GM23338 (cell line): Measurements from ENCODE around the gene NME3. TPM values are rescaled to one million over a fixed set of nuclear protein-coding genes. Genes with fewer than 3 reads are reported as not detected.
A peak's percentile ranks its signal among the peaks of the same experiment; 100 is the strongest.

Source experiments
- ATAC-seq: fragments of 200-7000 bp; cut with Tn5 transposase; 3 replicates; pipeline ENCODE4 v1.9.1; 2020
- DNase-seq: peaks from one replicate; pipeline ENCODE4 v3.0.0-alpha.2; 2015; ENCODE audit warnings: low spot score
- H2AFZ ChIP-seq: fragments of 200-600 bp; sonication (generic); 2 replicates; pipeline ENCODE4 v1.8.0; 2016; ENCODE audit warnings: antibody characterized with exemption, mild to moderate bottlenecking, moderate library complexity
- H3F3A ChIP-seq: fragments of 200-600 bp; sonication (generic); replicated peaks from 2 replicates; pipeline ENCODE4 v1.8.0; 2017; ENCODE audit warnings: antibody characterized with exemption, mixed run types, low read depth
- H3K27ac ChIP-seq: fragments of 200-600 bp; sonication (generic); 2 replicates; pipeline ENCODE4 v1.6.1; 2016; ENCODE audit warnings: low read depth
- H3K27me3 ChIP-seq: fragments of 200-600 bp; sonication (generic); 2 replicates; pipeline ENCODE4 v1.8.0; 2016; ENCODE audit warnings: mild to moderate bottlenecking, mixed run types, moderate library complexity; ENCODE audit not compliant: insufficient read depth
- H3K36me3 ChIP-seq: fragments of 200-600 bp; sonication (generic); 2 replicates; pipeline ENCODE4 v1.8.0; 2016; ENCODE audit warnings: mild to moderate bottlenecking; ENCODE audit not compliant: insufficient read depth
- H3K4me1 ChIP-seq: fragments of 200-600 bp; sonication (generic); 2 replicates; pipeline ENCODE4 v1.8.0; 2016; ENCODE audit warnings: mild to moderate bottlenecking, moderate library complexity; ENCODE audit not compliant: insufficient read depth
- H3K4me2 ChIP-seq: fragments of 200-600 bp; sonication (generic); 2 replicates; pipeline ENCODE4 v1.7.1; 2017; ENCODE audit warnings: mixed run types
- H3K4me3 ChIP-seq: fragments of 200-600 bp; sonication (generic); 2 replicates; pipeline ENCODE4 v1.6.1; 2016; ENCODE audit warnings: mixed run types
- H3K79me2 ChIP-seq: fragments of 200-600 bp; sonication (generic); replicated peaks from 2 replicates; pipeline ENCODE4 v1.8.0; 2017; ENCODE audit warnings: mild to moderate bottlenecking; ENCODE audit not compliant: insufficient read depth
- H3K9me2 ChIP-seq: fragments of 200-600 bp; sonication (generic); 2 replicates; pipeline ENCODE4 v1.8.0; 2017; ENCODE audit not compliant: insufficient read depth
- H4K20me1 ChIP-seq: fragments of 200-600 bp; sonication (generic); replicated peaks from 2 replicates; pipeline ENCODE4 v1.8.0; 2017; ENCODE audit warnings: mild to moderate bottlenecking; ENCODE audit not compliant: insufficient read depth
- H3K27ac Mint-ChIP-seq: 2 replicates; pipeline ENCODE4 v1.8.0; 2020; ENCODE audit warnings: inconsistent platforms, mild to moderate bottlenecking, moderate library complexity, mixed read lengths
- H3K27me3 Mint-ChIP-seq: 3 replicates; pipeline ENCODE4 v1.8.0; 2022; ENCODE audit warnings: low read depth, mild to moderate bottlenecking, moderate library complexity, mixed read lengths, inconsistent platforms; ENCODE audit not compliant: insufficient read depth, poor library complexity
- H3K36me3 Mint-ChIP-seq: 3 replicates; pipeline ENCODE4 v1.8.0; 2021; ENCODE audit warnings: low read depth, mild to moderate bottlenecking, inconsistent platforms, moderate library complexity, mixed read lengths
- H3K4me1 Mint-ChIP-seq: 3 replicates; pipeline ENCODE4 v1.8.0; 2020; ENCODE audit warnings: mild to moderate bottlenecking, inconsistent platforms, mixed read lengths
- H3K4me3 Mint-ChIP-seq: 3 replicates; pipeline ENCODE4 v1.8.0; 2021; ENCODE audit warnings: moderate library complexity, mild to moderate bottlenecking, inconsistent platforms, mixed read lengths
- H3K9me3 Mint-ChIP-seq: 3 replicates; pipeline ENCODE4 v1.8.0; 2020; ENCODE audit warnings: moderate library complexity, mild to moderate bottlenecking, inconsistent platforms, mixed read lengths
- CREB1 ChIP-seq: fragments of 250-450 bp; sonication (Bioruptor Pico); IDR thresholded peaks from 2 replicates; pipeline ENCODE4 v1.5.0; 2020; ENCODE audit warnings: low read depth, mild to moderate bottlenecking, moderate library complexity
- EZH2 ChIP-seq: fragments of 200-600 bp; sonication (generic); IDR thresholded peaks from one replicate; pipeline ENCODE4 v1.8.0; 2017; ENCODE audit warnings: antibody characterized with exemption, mild to moderate bottlenecking, low read depth; ENCODE audit not compliant: unreplicated experiment
- JUNB ChIP-seq: IDR thresholded peaks from one replicate; pipeline ENCODE4 v1.6.1; 2016; ENCODE audit warnings: antibody characterized with exemption; ENCODE audit not compliant: unreplicated experiment
- NANOG ChIP-seq: IDR thresholded peaks from 2 replicates; pipeline ENCODE4 v1.6.1; 2016; ENCODE audit warnings: antibody characterized with exemption, borderline replicate concordance
- POLR2AphosphoS5 ChIP-seq: IDR thresholded peaks from 2 replicates; pipeline ENCODE4 v1.6.1; 2016; ENCODE audit warnings: antibody characterized with exemption, low read depth
- STAT1 ChIP-seq: IDR thresholded peaks from one replicate; pipeline ENCODE4 v1.6.1; 2016; ENCODE audit warnings: antibody characterized with exemption; ENCODE audit not compliant: unreplicated experiment
- ZNF114 ChIP-seq: fragments of 250-450 bp; sonication (Bioruptor Pico); IDR thresholded peaks from 2 replicates; pipeline ENCODE4 v1.5.0; 2020; ENCODE audit warnings: mild to moderate bottlenecking, moderate library complexity
- ZNF331 ChIP-seq: fragments of 250-450 bp; sonication (Bioruptor Pico); IDR thresholded peaks from 2 replicates; pipeline ENCODE4 v1.5.0; 2020; ENCODE audit warnings: low read depth, mild to moderate bottlenecking, moderate library complexity
- polyA plus RNA-seq: library from polyadenylated mRNA; unstranded; fragments of >200 nt; fragmentation: Nextera tagmentation; extraction: Ambion mirVana; gene quantifications from 2 replicates; pipeline ENCODE4 v1.2.1, GENCODE V29; 2016
- total RNA-seq: library from RNA; depleted of rRNA; stranded (reverse); fragments of >200 nt; shearing (Covaris generic); gene quantifications from 2 replicates; pipeline ENCODE4 v1.2.3, GENCODE V29; 2014
- TF ChIP-seq, protein P1 (sequence below): IDR thresholded peaks from one replicate; pipeline ENCODE4 v1.6.1; 2018; ENCODE audit warnings: antibody characterized with exemption; ENCODE audit not compliant: unreplicated experiment

NME3 gene
- total and polyA plus RNA-seq, 2 experiments from 2014 or later: 95.3 to 130 TPM

DNA sequence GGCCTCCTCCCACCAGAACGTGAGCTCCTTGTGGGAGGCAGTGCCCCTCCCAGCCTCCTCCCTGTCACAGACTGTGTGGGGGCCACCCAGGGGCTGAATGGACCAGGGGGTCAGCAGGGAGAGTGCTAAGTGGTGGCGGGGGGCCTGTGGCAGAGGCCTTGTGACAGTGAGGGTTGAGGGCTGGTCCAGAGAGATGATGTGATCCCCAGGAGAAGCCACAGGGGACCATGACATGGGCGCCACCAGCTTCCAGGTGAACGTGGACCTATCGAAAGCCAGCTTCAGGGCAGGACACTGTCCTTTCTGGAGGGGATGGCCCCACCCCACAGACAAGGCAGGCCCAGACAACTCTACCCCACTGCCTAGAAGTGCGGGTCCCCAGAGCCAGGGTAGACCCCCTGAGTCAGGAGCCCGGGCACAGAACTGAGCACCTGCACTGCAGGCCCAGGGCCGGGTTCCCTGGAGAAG lies 7.9 kb upstream of the NME3 start:
- Histone ChIP-seq H3K4me1 (peaks cover 4% of the 10 kb centered on the region; the same call in 1 of the 2 replicates), H3K9me2 (no peaks in the 10 kb centered on the region), H4K20me1 (peaks cover 15% of the 10 kb centered on the region; the same call in 1 of the 2 replicates), H3K36me3 (no peaks in the 10 kb centered on the region), H2AFZ (no peak overlapping the region), H3K4me3 (no peak overlapping the region), H3K79me2 (peaks cover 21% of the 10 kb centered on the region), H3K27ac (no peak overlapping the region), H3F3A (0 out of 2 replicates have a peak, but pooled peaks cover 3% of the 10 kb centered on the region), H3K27me3 (no peaks in the 10 kb centered on the region), H3K4me2 (no peak overlapping the region)
- ATAC-seq: no peak
- peaks cover 16% of the 10 kb centered on the region; the same call in 2 of the 3 replicates for H3K36me3 Mint-ChIP-seq
- peaks cover 7% of the 10 kb centered on the region; the same call in 1 of the 3 replicates for H3K9me3 Mint-ChIP-seq
- no peak overlapping the region for H3K27ac Mint-ChIP-seq
- peaks cover 5% of the 10 kb centered on the region for H3K4me1 Mint-ChIP-seq
- TF ChIP-seq POLR2AphosphoS5: peak; percentile 7; the same call in 1 of the 2 replicates
- TF ChIP-seq JUNB: no peak
- TF ChIP-seq ZNF331 (CRISPR knock-in tag): no peak
- H3K27me3 Mint-ChIP-seq: peaks cover 31% of the 10 kb centered on the region
- DNase-seq: no peak
- H3K4me3 Mint-ChIP-seq: no peak overlapping the region; the same call in 2 of the 3 replicates

DNA sequence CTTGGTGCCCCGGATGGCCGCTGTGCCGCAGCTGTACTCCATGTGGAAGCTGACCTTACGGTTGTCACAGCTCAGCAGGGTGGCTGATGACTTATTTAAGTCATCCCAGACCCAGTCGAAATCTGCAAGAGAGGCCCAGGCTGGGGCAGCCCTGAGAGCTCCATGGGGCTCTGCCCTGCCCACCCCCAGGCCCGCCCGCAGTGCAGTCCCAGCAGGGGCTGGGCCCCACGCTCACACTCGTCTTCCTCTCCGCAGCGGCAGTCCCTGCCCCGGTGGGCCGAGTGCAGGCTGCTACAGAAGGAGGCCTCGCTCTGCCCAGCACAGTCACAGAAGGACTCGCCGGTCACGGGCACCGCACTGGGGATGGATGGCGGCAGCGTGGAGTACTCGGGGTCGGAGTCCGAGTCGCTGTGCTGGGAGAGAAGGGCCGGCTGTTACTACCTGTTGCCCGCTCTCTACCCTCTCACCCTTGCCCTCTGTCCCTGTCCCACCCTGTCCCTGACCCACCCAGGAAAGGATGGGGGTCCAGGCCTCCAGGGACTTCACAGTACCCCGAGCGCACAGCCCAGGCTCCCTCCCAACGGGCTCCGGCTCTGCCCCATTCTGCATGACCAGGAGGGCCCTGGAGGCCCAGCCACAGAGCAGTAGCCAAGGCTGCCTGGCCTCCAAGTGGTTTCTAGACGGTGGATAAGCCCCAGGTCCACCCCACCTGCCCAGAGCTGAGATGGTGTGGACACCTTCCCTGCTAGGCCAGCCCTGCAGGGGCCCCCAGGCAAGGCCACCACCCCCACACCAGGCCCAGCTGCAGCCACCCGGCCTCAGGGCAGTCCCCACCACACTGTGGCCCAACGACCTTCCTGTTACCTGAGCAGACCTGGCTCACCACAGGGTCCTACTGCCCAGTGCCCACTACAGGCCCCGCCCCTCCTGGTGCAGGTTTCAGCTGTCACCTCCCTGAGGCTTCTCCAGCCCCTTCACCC lies 7.1 kb upstream of the NME3 start:
- Mint-ChIP-seq H3K36me3 (peaks cover 16% of the 10 kb centered on the region; the same call in 2 of the 3 replicates), H3K27ac (no peak overlapping the region), H3K4me3 (no peak overlapping the region; the same call in 2 of the 3 replicates), H3K27me3 (peaks cover 33% of the 10 kb centered on the region), H3K4me1 (peaks cover 5% of the 10 kb centered on the region), H3K9me3 (peaks cover 7% of the 10 kb centered on the region; the same call in 1 of the 3 replicates)
- H3K9me2 ChIP-seq: no peaks in the 10 kb centered on the region
- H4K20me1 ChIP-seq: peaks cover 13% of the 10 kb centered on the region; the same call in 1 of the 2 replicates
- no peak for DNase-seq
- 0 out of 2 replicates have a peak, but pooled peaks cover 5% of the 10 kb centered on the region for H3F3A ChIP-seq
- no peak overlapping the region for H3K4me2 ChIP-seq
- peaks cover 4% of the 10 kb centered on the region; the same call in 1 of the 2 replicates for H3K4me1 ChIP-seq
- no peak overlapping the region for H2AFZ ChIP-seq
- H3K4me3 ChIP-seq: no peak overlapping the region
- H3K36me3 ChIP-seq: no peaks in the 10 kb centered on the region
- TF ChIP-seq CREB1: no peak
- ATAC-seq: no peak
- no peaks in the 10 kb centered on the region for H3K27me3 ChIP-seq
- no peak overlapping the region for H3K27ac ChIP-seq
- peaks cover 15% of the 10 kb centered on the region for H3K79me2 ChIP-seq

DNA sequence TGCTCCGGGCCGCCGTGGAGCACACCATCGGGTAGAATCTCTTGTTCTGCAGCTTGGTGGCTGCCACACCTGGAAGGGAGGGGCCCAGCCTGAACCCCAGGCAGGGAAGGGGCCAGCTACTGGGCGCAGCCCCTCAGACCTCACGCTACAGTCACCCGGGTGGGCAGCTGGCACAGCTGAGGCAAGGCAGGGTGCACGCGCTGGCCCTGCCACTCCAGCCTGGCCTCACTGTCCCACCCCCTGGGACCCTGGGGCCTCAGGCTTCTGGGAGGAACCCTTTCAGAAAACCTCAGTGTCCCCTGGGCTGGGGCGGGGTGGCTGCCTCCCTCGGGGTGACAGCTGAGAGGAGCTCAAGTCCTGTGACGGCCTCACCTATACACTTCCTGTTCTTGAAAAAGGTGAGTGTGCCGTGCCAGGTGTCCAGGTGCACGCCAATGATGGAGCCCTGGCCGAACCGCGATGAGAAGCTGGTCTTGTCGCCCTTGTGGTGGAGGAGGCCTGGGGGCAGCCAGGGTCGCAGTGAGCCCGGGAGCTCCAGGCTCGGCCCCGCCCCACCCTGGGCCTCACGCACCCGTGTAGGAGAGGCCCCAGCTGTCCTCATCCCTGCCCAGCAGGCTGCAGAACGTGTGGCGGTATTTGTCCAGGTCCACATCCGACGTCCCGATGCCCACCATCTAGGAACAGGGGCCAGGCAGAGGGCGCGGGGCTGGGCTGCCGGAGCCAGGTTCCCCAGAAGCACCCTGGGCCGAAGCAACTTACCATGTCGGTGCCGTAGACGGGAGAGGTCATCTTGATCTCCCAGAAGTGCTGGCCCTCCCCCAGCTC lies 6.2 kb upstream of the NME3 start:
- TF ChIP-seq POLR2AphosphoS5 (0 out of 2 replicates have a peak, but pooled peaks have one; percentile 30), ZNF114 (CRISPR knock-in tag) (no peak), JUNB (no peak), STAT1 (no peak), EZH2 (no peak), NANOG (no peak), CREB1 (no peak)
- TF ChIP-seq, protein P1, sequence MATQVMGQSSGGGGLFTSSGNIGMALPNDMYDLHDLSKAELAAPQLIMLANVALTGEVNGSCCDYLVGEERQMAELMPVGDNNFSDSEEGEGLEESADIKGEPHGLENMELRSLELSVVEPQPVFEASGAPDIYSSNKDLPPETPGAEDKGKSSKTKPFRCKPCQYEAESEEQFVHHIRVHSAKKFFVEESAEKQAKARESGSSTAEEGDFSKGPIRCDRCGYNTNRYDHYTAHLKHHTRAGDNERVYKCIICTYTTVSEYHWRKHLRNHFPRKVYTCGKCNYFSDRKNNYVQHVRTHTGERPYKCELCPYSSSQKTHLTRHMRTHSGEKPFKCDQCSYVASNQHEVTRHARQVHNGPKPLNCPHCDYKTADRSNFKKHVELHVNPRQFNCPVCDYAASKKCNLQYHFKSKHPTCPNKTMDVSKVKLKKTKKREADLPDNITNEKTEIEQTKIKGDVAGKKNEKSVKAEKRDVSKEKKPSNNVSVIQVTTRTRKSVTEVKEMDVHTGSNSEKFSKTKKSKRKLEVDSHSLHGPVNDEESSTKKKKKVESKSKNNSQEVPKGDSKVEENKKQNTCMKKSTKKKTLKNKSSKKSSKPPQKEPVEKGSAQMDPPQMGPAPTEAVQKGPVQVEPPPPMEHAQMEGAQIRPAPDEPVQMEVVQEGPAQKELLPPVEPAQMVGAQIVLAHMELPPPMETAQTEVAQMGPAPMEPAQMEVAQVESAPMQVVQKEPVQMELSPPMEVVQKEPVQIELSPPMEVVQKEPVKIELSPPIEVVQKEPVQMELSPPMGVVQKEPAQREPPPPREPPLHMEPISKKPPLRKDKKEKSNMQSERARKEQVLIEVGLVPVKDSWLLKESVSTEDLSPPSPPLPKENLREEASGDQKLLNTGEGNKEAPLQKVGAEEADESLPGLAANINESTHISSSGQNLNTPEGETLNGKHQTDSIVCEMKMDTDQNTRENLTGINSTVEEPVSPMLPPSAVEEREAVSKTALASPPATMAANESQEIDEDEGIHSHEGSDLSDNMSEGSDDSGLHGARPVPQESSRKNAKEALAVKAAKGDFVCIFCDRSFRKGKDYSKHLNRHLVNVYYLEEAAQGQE: no peak
- no peak overlapping the region for H3K27ac Mint-ChIP-seq
- Histone ChIP-seq H2AFZ (no peak overlapping the region), H3K9me2 (no peaks in the 10 kb centered on the region), H3K27ac (no peak overlapping the region), H3K79me2 (peaks cover 12% of the 10 kb centered on the region), H3F3A (0 out of 2 replicates have a peak, but pooled peaks cover 5% of the 10 kb centered on the region), H3K4me2 (no peak overlapping the region), H3K4me1 (peaks cover 4% of the 10 kb centered on the region; the same call in 1 of the 2 replicates), H3K27me3 (no peaks in the 10 kb centered on the region), H3K36me3 (no peaks in the 10 kb centered on the region), H3K4me3 (no peak overlapping the region), H4K20me1 (peaks cover 13% of the 10 kb centered on the region; the same call in 1 of the 2 replicates)
- peaks cover 5% of the 10 kb centered on the region for H3K4me1 Mint-ChIP-seq
- peaks cover 27% of the 10 kb centered on the region for H3K27me3 Mint-ChIP-seq
- DNase-seq: no peak
- H3K36me3 Mint-ChIP-seq: peaks cover 12% of the 10 kb centered on the region; the same call in 2 of the 3 replicates
- H3K9me3 Mint-ChIP-seq: peaks cover 7% of the 10 kb centered on the region; the same call in 1 of the 3 replicates
- ATAC-seq: no peak
- H3K4me3 Mint-ChIP-seq: no peak overlapping the region
